Transverse colon (tissue), 3 donors: Measurements from ENCODE around the gene USP11.
A peak's percentile ranks its signal among the peaks of the same experiment; 100 is the strongest.

Experiments used
- POLR2A ChIP-seq: fragments of 450-650 bp; IDR thresholded peaks from one replicate; pipeline ENCODE4 v1.6.1; 2016; ENCODE audit warnings: antibody characterized with exemption, mild to moderate bottlenecking, moderate library complexity
- TF ChIP-seq, protein P1 (sequence below), 5 experiments: fragments of 200-600 bp in 3 of 5; fragments of 450-650 bp in 2 of 5; sonication (generic) in 3 of 5; IDR thresholded peaks; 1 replicate in 2 of 5; 2 replicates in 3 of 5; pipeline ENCODE4 v1.5.1; 2016 to 2017; ENCODE audit warnings: antibody characterized with exemption in 5 of 5, inconsistent platforms in 3 of 5, mild to moderate bottlenecking in 2 of 5, moderate library complexity in 1 of 5

- TF ChIP-seq, protein P1, sequence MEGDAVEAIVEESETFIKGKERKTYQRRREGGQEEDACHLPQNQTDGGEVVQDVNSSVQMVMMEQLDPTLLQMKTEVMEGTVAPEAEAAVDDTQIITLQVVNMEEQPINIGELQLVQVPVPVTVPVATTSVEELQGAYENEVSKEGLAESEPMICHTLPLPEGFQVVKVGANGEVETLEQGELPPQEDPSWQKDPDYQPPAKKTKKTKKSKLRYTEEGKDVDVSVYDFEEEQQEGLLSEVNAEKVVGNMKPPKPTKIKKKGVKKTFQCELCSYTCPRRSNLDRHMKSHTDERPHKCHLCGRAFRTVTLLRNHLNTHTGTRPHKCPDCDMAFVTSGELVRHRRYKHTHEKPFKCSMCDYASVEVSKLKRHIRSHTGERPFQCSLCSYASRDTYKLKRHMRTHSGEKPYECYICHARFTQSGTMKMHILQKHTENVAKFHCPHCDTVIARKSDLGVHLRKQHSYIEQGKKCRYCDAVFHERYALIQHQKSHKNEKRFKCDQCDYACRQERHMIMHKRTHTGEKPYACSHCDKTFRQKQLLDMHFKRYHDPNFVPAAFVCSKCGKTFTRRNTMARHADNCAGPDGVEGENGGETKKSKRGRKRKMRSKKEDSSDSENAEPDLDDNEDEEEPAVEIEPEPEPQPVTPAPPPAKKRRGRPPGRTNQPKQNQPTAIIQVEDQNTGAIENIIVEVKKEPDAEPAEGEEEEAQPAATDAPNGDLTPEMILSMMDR (IDR thresholded peaks at IDR 0.05), result peak in 1 of 5 experiments; percentile 28
- peak; percentile 86 for TF ChIP-seq POLR2A
These were observed 14.4 kb upstream of the USP11 start, which contains the start of gene CDK16 for GRCh38 chrX:47218280-47218919.
